Gastroesophageal sphincter (tissue), 4 donors: ENCODE measurements around the gene GRIP2. TPM values are rescaled to one million over a fixed set of nuclear protein-coding genes. Genes with fewer than 3 reads are reported as not detected.

Source experiments
- ATAC-seq: fragments of 150-250 bp; one replicate; pipeline ENCODE4 v1.9.1; 2016; ENCODE audit warnings: mild to moderate bottlenecking, moderate library complexity
- H3K27ac ChIP-seq, 4 donors: fragments of 200-600 bp; sonication (generic) in 3 of 4; 1 replicate in 3 of 4; 2 replicates in 1 of 4; pipeline ENCODE4 v1.5.1; 2016 to 2019
- H3K27me3 ChIP-seq: fragments of 200-600 bp; sonication (generic); one replicate; pipeline ENCODE4 v1.5.1; 2019
- H3K36me3 ChIP-seq, 2 donors: fragments of 200-600 bp; sonication (generic); one replicate each; pipeline ENCODE4 v1.5.1; 2019; ENCODE audit warnings: control low read depth in 1 of 2
- H3K4me1 ChIP-seq, 3 donors: fragments of 200-600 bp; sonication (generic); 1 replicate in 2 of 3; 2 replicates in 1 of 3; pipeline ENCODE4 v1.5.1; 2016 to 2019; ENCODE audit warnings: control low read depth in 2 of 3
- H3K4me3 ChIP-seq, 2 donors: fragments of 200-600 bp; sonication (generic); one replicate each; pipeline ENCODE4 v1.5.1; 2019; ENCODE audit warnings: mild to moderate bottlenecking in 1 of 2, moderate library complexity in 1 of 2
- H3K9me3 ChIP-seq, 3 donors: fragments of 200-600 bp; sonication (generic); one replicate each; pipeline ENCODE4 v1.5.1; 2017 to 2019; ENCODE audit warnings: control low read depth in 2 of 3
- CTCF ChIP-seq, 4 experiments: fragments of 200-600 bp in 2 of 4; fragments of 450-650 bp in 2 of 4; sonication (generic) in 1 of 4; IDR thresholded peaks; one replicate each; pipeline ENCODE4 v1.5.1; 2017 to 2019; ENCODE audit warnings: antibody characterized with exemption in 4 of 4, mild to moderate bottlenecking in 2 of 4, moderate library complexity in 2 of 4
- EP300 ChIP-seq: sonication (generic); formaldehyde crosslinking; IDR thresholded peaks from one replicate; pipeline ENCODE4 v1.6.1; 2017; ENCODE audit warnings: antibody characterized with exemption, mild to moderate bottlenecking
- POLR2A ChIP-seq, 2 donors: fragments of 450-650 bp; IDR thresholded peaks; one replicate each; pipeline ENCODE4 v1.6.1; 2017; ENCODE audit warnings: antibody characterized with exemption in 2 of 2, mild to moderate bottlenecking in 2 of 2, moderate library complexity in 1 of 2
- POLR2AphosphoS5 ChIP-seq: sonication (generic); formaldehyde crosslinking; IDR thresholded peaks from one replicate; pipeline ENCODE4 v1.6.1; 2017; ENCODE audit warnings: antibody characterized with exemption
- WGBS, 2 donors: methylation state at CpG; one replicate each; pipeline ENCODE4 v1.1.5; 2018; ENCODE audit warnings: low coverage in 1 of 2; 5-methylcytosine and 5-hydroxymethylcytosine counted together
- total RNA-seq, 4 donors: library from RNA; depleted of rRNA; stranded (reverse); fragments of >200 nt; gene quantifications; one replicate each; pipeline ENCODE4 v1.1.0, GENCODE V29; 2016

Gene GRIP2
- total RNA-seq, 4 donors from 2014 or later = 0.27 to 1.6 (median 0.72) TPM

- 73 to 85% methylated on average over 4 to 7 of the region's 22 CpGs for WGBS, 2 donors
- Histone ChIP-seq H3K4me1 (peaks cover 0 to 7% (median 0%) of the 10 kb centered on the region in 3 donors), H3K27me3 (no peaks in the 10 kb centered on the region), H3K27ac (no peak overlapping the region), H3K36me3 (no peaks in the 10 kb centered on the region), H3K4me3 (no peak overlapping the region), H3K9me3 (peaks cover 0 to 32% (median 0%) of the 10 kb centered on the region in 3 donors)
- ATAC-seq = no peak
- no peak for TF ChIP-seq POLR2AphosphoS5
- TF ChIP-seq CTCF (IDR thresholded peaks at IDR 0.05) = no peak
- no peak for TF ChIP-seq EP300
- TF ChIP-seq POLR2A (IDR thresholded peaks at IDR 0.05) = no peak
Observed at GRCh38 chr3:14505001-14505802, 34.9 kb downstream of the GRIP2 start.

GRCh38 chr3:14503706-14504065, 36.5 kb downstream of the GRIP2 start:
- Histone ChIP-seq H3K27me3 (no peaks in the 10 kb centered on the region), H3K4me1 (peaks cover 0 to 2% (median 0%) of the 10 kb centered on the region in 3 donors), H3K27ac (no peak overlapping the region), H3K36me3 (no peaks in the 10 kb centered on the region), H3K4me3 (no peak overlapping the region), H3K9me3 (peaks cover 0 to 42% (median 0%) of the 10 kb centered on the region in 3 donors)
- TF ChIP-seq EP300 = no peak
- no peak for TF ChIP-seq POLR2AphosphoS5
- TF ChIP-seq POLR2A (IDR thresholded peaks at IDR 0.05) = no peak
- TF ChIP-seq CTCF (IDR thresholded peaks at IDR 0.05) = no peak
- no peak for ATAC-seq
- 77 to 82% methylated on average over 3 to 7 of the region's 20 CpGs for WGBS, 2 donors

- Histone ChIP-seq H3K9me3 (peaks cover 0 to 42% (median 0%) of the 10 kb centered on the region in 3 donors), H3K4me1 (no peaks in the 10 kb centered on the region), H3K27me3 (no peaks in the 10 kb centered on the region), H3K27ac (no peak overlapping the region), H3K36me3 (no peaks in the 10 kb centered on the region), H3K4me3 (no peak overlapping the region)
- 90 to 100% methylated on average over 3 to 4 of the region's 12 CpGs for WGBS, 2 donors
- ATAC-seq = no peak
- TF ChIP-seq EP300 = no peak
- no peak for TF ChIP-seq CTCF (IDR thresholded peaks at IDR 0.05)
- no peak for TF ChIP-seq POLR2AphosphoS5
- no peak for TF ChIP-seq POLR2A (IDR thresholded peaks at IDR 0.05)
Observed at GRCh38 chr3:14503033-14503705, 37.0 kb downstream of the GRIP2 start.

- H3K4me1 ChIP-seq = no peaks in the 10 kb centered on the region
- H3K36me3 ChIP-seq = no peaks in the 10 kb centered on the region
- no peak overlapping the region for H3K4me3 ChIP-seq
- no peak overlapping the region for H3K27ac ChIP-seq
- TF ChIP-seq POLR2AphosphoS5 = no peak
- peaks cover 0 to 42% (median 0%) of the 10 kb centered on the region in 3 donors for H3K9me3 ChIP-seq
- no peaks in the 10 kb centered on the region for H3K27me3 ChIP-seq
- no peak for ATAC-seq
Observed at GRCh38 chr3:14502472-14502871, 37.7 kb downstream of the GRIP2 start.

- H3K4me1 ChIP-seq = no peaks in the 10 kb centered on the region
- no peaks in the 10 kb centered on the region for H3K27me3 ChIP-seq
- no peak overlapping the region for H3K27ac ChIP-seq
- ATAC-seq = no peak
- H3K36me3 ChIP-seq = no peaks in the 10 kb centered on the region
- H3K4me3 ChIP-seq = no peak overlapping the region
- peaks cover 0 to 28% (median 0%) of the 10 kb centered on the region in 3 donors for H3K9me3 ChIP-seq
- TF ChIP-seq CTCF (IDR thresholded peaks at IDR 0.05) = no peak
- no peak for TF ChIP-seq POLR2A (IDR thresholded peaks at IDR 0.05)
- TF ChIP-seq POLR2AphosphoS5 = no peak
- TF ChIP-seq EP300 = no peak
- WGBS, 2 donors = 55 to 56% methylated on average over 6 to 7 of the region's 10 CpGs
Observed at GRCh38 chr3:14497321-14497720, 42.8 kb downstream of the GRIP2 start.
